Loucy (cell line): Measurements from ENCODE around the gene RNASE8.
A peak's percentile ranks its signal among the peaks of the same experiment; 100 is the strongest.

ENCODE experiments used
- H2AFZ ChIP-seq: fragments of 200-600 bp; sonication (generic); 2 replicates; pipeline ENCODE4 v1.6.0; 2016; ENCODE audit warnings: antibody characterized with exemption, mild to moderate bottlenecking, low read length, moderate library complexity
- H3F3A ChIP-seq: fragments of 200-600 bp; 2 replicates; pipeline ENCODE4 v1.6.0; 2016; ENCODE audit warnings: antibody characterized with exemption, low read depth, mild to moderate bottlenecking
- H3K27me3 ChIP-seq: fragments of 200-600 bp; sonication (generic); 2 replicates; pipeline ENCODE4 v1.6.1; 2014; ENCODE audit warnings: low read length, mild to moderate bottlenecking; ENCODE audit not compliant: insufficient read depth, poor library complexity, severe bottlenecking
- H3K36me3 ChIP-seq: fragments of 200-600 bp; sonication (generic); 2 replicates; pipeline ENCODE4 v1.6.1; 2016; ENCODE audit warnings: low read length; ENCODE audit not compliant: insufficient read depth
- H3K4me1 ChIP-seq: fragments of 200-600 bp; sonication (generic); 2 replicates; pipeline ENCODE4 v1.5.1; 2014; ENCODE audit warnings: low read length, mild to moderate bottlenecking; ENCODE audit not compliant: insufficient read depth, poor library complexity, severe bottlenecking
- H3K4me2 ChIP-seq: fragments of 200-600 bp; sonication (generic); 2 replicates; pipeline ENCODE4 v1.6.0; 2014; ENCODE audit warnings: antibody characterized with exemption, low read length, low read depth, mild to moderate bottlenecking; ENCODE audit not compliant: poor library complexity, severe bottlenecking
- H3K4me3 ChIP-seq: fragments of 200-600 bp; sonication (generic); 2 replicates; pipeline ENCODE4 v1.5.1; 2014; ENCODE audit warnings: low read length, mild to moderate bottlenecking, mixed read lengths; ENCODE audit not compliant: poor library complexity, severe bottlenecking
- H3K79me2 ChIP-seq: fragments of 200-600 bp; sonication (generic); 2 replicates; pipeline ENCODE4 v1.6.1; 2014; ENCODE audit warnings: low read length; ENCODE audit not compliant: insufficient read depth
- H3K9ac ChIP-seq: fragments of 200-600 bp; sonication (generic); 2 replicates; pipeline ENCODE4 v1.6.0; 2014; ENCODE audit warnings: mild to moderate bottlenecking, low read depth, low read length, moderate library complexity; ENCODE audit not compliant: poor library complexity, severe bottlenecking
- H3K9me2 ChIP-seq: fragments of 200-600 bp; sonication (generic); replicated peaks from 2 replicates; pipeline ENCODE4 v1.6.1; 2016; ENCODE audit warnings: low read depth, low read length, mixed read lengths
- H3K9me3 ChIP-seq: fragments of 200-600 bp; sonication (generic); 2 replicates; pipeline ENCODE4 v1.6.1; 2014; ENCODE audit warnings: mild to moderate bottlenecking, antibody characterized with exemption, low read length, low read depth; ENCODE audit not compliant: insufficient read depth
- H4K20me1 ChIP-seq: fragments of 200-600 bp; sonication (generic); 2 replicates; pipeline ENCODE4 v1.6.0; 2014; ENCODE audit warnings: antibody characterized with exemption, low read length, mild to moderate bottlenecking; ENCODE audit not compliant: insufficient read depth, poor library complexity, severe bottlenecking
- EZH2phosphoT487 ChIP-seq: fragments of 200-600 bp; IDR thresholded peaks from 2 replicates; pipeline ENCODE4 v1.6.1; 2018; ENCODE audit warnings: antibody characterized with exemption, mild to moderate bottlenecking, moderate library complexity, borderline replicate concordance
- TF ChIP-seq, protein P1 (sequence below): fragments of 200-600 bp; sonication (generic); conservative IDR thresholded peaks from 2 replicates; pipeline ENCODE4 v1.5.1; 2014; ENCODE audit warnings: mild to moderate bottlenecking, antibody characterized with exemption, low read length

RNASE8 gene

DNA sequence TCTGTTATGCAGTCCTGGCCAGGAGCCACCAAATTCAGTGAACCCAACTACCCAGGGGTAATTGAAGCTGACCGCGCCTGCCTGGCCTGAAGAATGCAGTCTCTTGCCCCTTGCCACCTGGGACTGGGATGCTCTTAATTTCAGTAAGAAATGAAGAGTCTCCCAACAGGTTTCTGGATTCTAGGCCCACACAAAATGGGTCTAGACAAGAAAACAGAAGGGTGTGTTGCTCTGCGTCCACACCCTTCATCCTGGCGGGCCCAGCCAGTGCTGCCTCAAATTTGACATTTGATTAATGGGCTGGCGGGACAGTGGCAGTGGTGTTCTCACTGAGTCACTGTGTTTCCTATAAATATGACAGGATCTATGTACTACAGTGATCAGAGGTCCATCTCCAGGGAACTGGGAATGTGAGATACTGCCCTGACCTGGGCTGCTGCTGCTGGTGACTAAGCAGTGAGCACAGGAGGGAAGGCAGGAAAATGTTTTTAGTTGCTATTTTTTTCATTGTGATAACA, 49.7 kb downstream of the RNASE8 start:
- no peaks in the 10 kb centered on the region for H3K9me3 ChIP-seq
- TF ChIP-seq, protein P1, sequence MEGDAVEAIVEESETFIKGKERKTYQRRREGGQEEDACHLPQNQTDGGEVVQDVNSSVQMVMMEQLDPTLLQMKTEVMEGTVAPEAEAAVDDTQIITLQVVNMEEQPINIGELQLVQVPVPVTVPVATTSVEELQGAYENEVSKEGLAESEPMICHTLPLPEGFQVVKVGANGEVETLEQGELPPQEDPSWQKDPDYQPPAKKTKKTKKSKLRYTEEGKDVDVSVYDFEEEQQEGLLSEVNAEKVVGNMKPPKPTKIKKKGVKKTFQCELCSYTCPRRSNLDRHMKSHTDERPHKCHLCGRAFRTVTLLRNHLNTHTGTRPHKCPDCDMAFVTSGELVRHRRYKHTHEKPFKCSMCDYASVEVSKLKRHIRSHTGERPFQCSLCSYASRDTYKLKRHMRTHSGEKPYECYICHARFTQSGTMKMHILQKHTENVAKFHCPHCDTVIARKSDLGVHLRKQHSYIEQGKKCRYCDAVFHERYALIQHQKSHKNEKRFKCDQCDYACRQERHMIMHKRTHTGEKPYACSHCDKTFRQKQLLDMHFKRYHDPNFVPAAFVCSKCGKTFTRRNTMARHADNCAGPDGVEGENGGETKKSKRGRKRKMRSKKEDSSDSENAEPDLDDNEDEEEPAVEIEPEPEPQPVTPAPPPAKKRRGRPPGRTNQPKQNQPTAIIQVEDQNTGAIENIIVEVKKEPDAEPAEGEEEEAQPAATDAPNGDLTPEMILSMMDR = no peak
- TF ChIP-seq EZH2phosphoT487 = no peak
- no peaks in the 10 kb centered on the region for H3K36me3 ChIP-seq
- H3K9me2 ChIP-seq = no peaks in the 10 kb centered on the region
- H3K27me3 ChIP-seq = no peaks in the 10 kb centered on the region
- no peak overlapping the region for H3K4me3 ChIP-seq
- H4K20me1 ChIP-seq = no peaks in the 10 kb centered on the region
- peak overlapping the region; percentile 43; the same call in 1 of the 2 replicates for H2AFZ ChIP-seq
- H3K4me2 ChIP-seq = no peak overlapping the region
- no peaks in the 10 kb centered on the region for H3F3A ChIP-seq
- H3K4me1 ChIP-seq = peaks cover 53% of the 10 kb centered on the region
- peak overlapping the region; percentile 41 for H3K9ac ChIP-seq
- H3K79me2 ChIP-seq = peaks cover 7% of the 10 kb centered on the region
